ENCODE measurements around the gene LCNL1.

- TF ChIP-seq CTCF (conservative IDR thresholded peaks at IDR 0.05; ENCODE audit: low read length) = no peak
- TF ChIP-seq EZH2phosphoT487 (IDR thresholded peaks at IDR 0.05; ENCODE audit: borderline replicate concordance) = no peak
Observed at GRCh38 chr9:136974817-136975535, 7.8 kb upstream of the LCNL1 start.

Measured in Loucy (cell line).